ENCODE results near the gene DNAI7.

DNAI7 gene

GRCh38 chr12:25194214-25194613 lies 746 bp downstream of the DNAI7 start:
- no peaks in the 10 kb centered on the region for H3K9me3 ChIP-seq (ENCODE audit: severe bottlenecking)
- no peak for DNase-seq (ENCODE audit: low spot score)
- no peak overlapping the region for H3K4me3 ChIP-seq (ENCODE audit: severe bottlenecking)
- no peak for ATAC-seq (ENCODE audit: low read depth)
- no peaks in the 10 kb centered on the region for H3K4me1 ChIP-seq (ENCODE audit: insufficient read depth, poor library complexity, severe bottlenecking)
- no peaks in the 10 kb centered on the region for H3K27me3 ChIP-seq (ENCODE audit: insufficient read depth, poor library complexity, severe bottlenecking)
- H3K27ac ChIP-seq (ENCODE audit: poor library complexity, severe bottlenecking): no peak overlapping the region
- TF ChIP-seq CTCF (IDR thresholded peaks at IDR 0.05; ENCODE audit: poor library complexity, severe bottlenecking): no peak
- no peaks in the 10 kb centered on the region for H3K36me3 ChIP-seq (ENCODE audit: low read depth)

- Histone ChIP-seq H3K4me1 (ENCODE audit: insufficient read depth, poor library complexity, severe bottlenecking) (no peaks in the 10 kb centered on the region), H3K27ac (ENCODE audit: poor library complexity, severe bottlenecking) (no peak overlapping the region), H3K4me3 (ENCODE audit: severe bottlenecking) (no peak overlapping the region), H3K27me3 (ENCODE audit: insufficient read depth, poor library complexity, severe bottlenecking) (no peaks in the 10 kb centered on the region), H3K36me3 (ENCODE audit: low read depth) (no peaks in the 10 kb centered on the region), H3K9me3 (ENCODE audit: severe bottlenecking) (no peaks in the 10 kb centered on the region)
- no peak for DNase-seq (ENCODE audit: low spot score)
- no peak for ATAC-seq (ENCODE audit: low read depth)
- no peak for TF ChIP-seq CTCF (IDR thresholded peaks at IDR 0.05; ENCODE audit: poor library complexity, severe bottlenecking)
Observed at GRCh38 chr12:25190793-25191192, 4.2 kb downstream of the DNAI7 start.

GRCh38 chr12:25189656-25190055 lies 5.3 kb downstream of the DNAI7 start:
- no peak overlapping the region for H3K4me3 ChIP-seq (ENCODE audit: severe bottlenecking)
- H3K4me1 ChIP-seq (ENCODE audit: insufficient read depth, poor library complexity, severe bottlenecking): no peaks in the 10 kb centered on the region
- ATAC-seq (ENCODE audit: low read depth) (no peak), DNase-seq (ENCODE audit: low spot score) (no peak)
- no peak overlapping the region for H3K27ac ChIP-seq (ENCODE audit: poor library complexity, severe bottlenecking)
- no peak for TF ChIP-seq CTCF (IDR thresholded peaks at IDR 0.05; ENCODE audit: poor library complexity, severe bottlenecking)
- H3K27me3 ChIP-seq (ENCODE audit: insufficient read depth, poor library complexity, severe bottlenecking): no peaks in the 10 kb centered on the region
- no peaks in the 10 kb centered on the region for H3K36me3 ChIP-seq (ENCODE audit: low read depth)
- no peaks in the 10 kb centered on the region for H3K9me3 ChIP-seq (ENCODE audit: severe bottlenecking)

- Histone ChIP-seq H3K4me3 (ENCODE audit: severe bottlenecking) (no peak overlapping the region), H3K4me1 (ENCODE audit: insufficient read depth, poor library complexity, severe bottlenecking) (no peaks in the 10 kb centered on the region), H3K27ac (ENCODE audit: poor library complexity, severe bottlenecking) (no peak overlapping the region), H3K9me3 (ENCODE audit: severe bottlenecking) (no peaks in the 10 kb centered on the region), H3K36me3 (ENCODE audit: low read depth) (no peaks in the 10 kb centered on the region), H3K27me3 (ENCODE audit: insufficient read depth, poor library complexity, severe bottlenecking) (no peaks in the 10 kb centered on the region)
- no peak for DNase-seq (ENCODE audit: low spot score)
- no peak for TF ChIP-seq CTCF (IDR thresholded peaks at IDR 0.05; ENCODE audit: poor library complexity, severe bottlenecking)
- peak; percentile 41; the same call in 1 of the 3 replicates for ATAC-seq (ENCODE audit: low read depth)
Observed at GRCh38 chr12:25187781-25188180, 7.2 kb downstream of the DNAI7 start.

- Histone ChIP-seq H3K36me3 (ENCODE audit: low read depth) (no peaks in the 10 kb centered on the region), H3K4me3 (ENCODE audit: severe bottlenecking) (no peak overlapping the region), H3K27me3 (ENCODE audit: insufficient read depth, poor library complexity, severe bottlenecking) (no peaks in the 10 kb centered on the region), H3K27ac (ENCODE audit: poor library complexity, severe bottlenecking) (no peak overlapping the region), H3K9me3 (ENCODE audit: severe bottlenecking) (no peaks in the 10 kb centered on the region), H3K4me1 (ENCODE audit: insufficient read depth, poor library complexity, severe bottlenecking) (no peaks in the 10 kb centered on the region)
- TF ChIP-seq CTCF (IDR thresholded peaks at IDR 0.05; ENCODE audit: poor library complexity, severe bottlenecking): no peak
- no peak for ATAC-seq (ENCODE audit: low read depth)
- DNase-seq (ENCODE audit: low spot score): no peak
Observed at GRCh38 chr12:25186788-25187402, 8.1 kb downstream of the DNAI7 start.

All from RWPE2 (cell line).